SK-N-SH (cell line): ENCODE data around the gene ZNF516. TPM values are rescaled to one million over a fixed set of nuclear protein-coding genes. Genes with fewer than 3 reads are reported as not detected.

Experiments used
- CTCF ChIA-PET: fragments of 300-600, 350-600 bp; formaldehyde crosslinking; extraction: SDS; loops from one replicate; lab custom pipeline; 2021; lab: Yijun Ruan, JAX
- POLR2A ChIA-PET: fragments of 350-600 bp; sonication (Branson Sonifier 250); formaldehyde crosslinking; extraction: SDS; loops from one replicate; lab custom pipeline; 2020; ENCODE audit warnings: antibody characterized with exemption, inconsistent platforms; lab: Yijun Ruan, JAX
- DNase-seq: peaks from one replicate; pipeline ENCODE4 v3.0.0; 2012
- H2AFZ ChIP-seq: fragments of 200-600 bp; sonication (generic); 2 replicates; pipeline ENCODE4 v1.8.1; 2016; ENCODE audit warnings: antibody characterized with exemption, mild to moderate bottlenecking, low read depth
- H3F3A ChIP-seq: fragments of 200-600 bp; sonication (generic); replicated peaks from 2 replicates; pipeline ENCODE3; 2016; ENCODE audit warnings: antibody characterized with exemption, mild to moderate bottlenecking; ENCODE audit not compliant: insufficient read depth
- H3K27ac ChIP-seq, 2 experiments: fragments of 200-500 bp in 1 of 2; fragments of 200-600 bp in 1 of 2; sonication (Bioruptor generic) in 1 of 2; sonication (generic), shearing (Covaris generic) in 1 of 2; 2 replicates each; pipeline versions ENCODE4 v1.5.1 to v1.6.1; 2014 to 2016; ENCODE audit warnings: low read depth in 2 of 2, inconsistent platforms in 1 of 2, low read length in 1 of 2, mild to moderate bottlenecking in 1 of 2, mixed read lengths in 1 of 2
- H3K27me3 ChIP-seq: fragments of 200-600 bp; sonication (generic), shearing (Covaris generic); 2 replicates; pipeline ENCODE4 v1.6.1; 2016; ENCODE audit warnings: mixed run types; ENCODE audit not compliant: insufficient read depth
- H3K36me3 ChIP-seq, 2 experiments: fragments of 200-500 bp in 1 of 2; fragments of 200-600 bp in 1 of 2; sonication (Bioruptor generic) in 1 of 2; sonication (generic) in 1 of 2; replicated peaks in 1 of 2; 2 replicates each; pipeline versions ENCODE3 to v1.5.1; 2014 to 2016; ENCODE audit warnings: low read length in 1 of 2, mild to moderate bottlenecking in 1 of 2; ENCODE audit not compliant: insufficient read depth in 2 of 2, control insufficient read depth in 1 of 2
- H3K4me1 ChIP-seq, 2 experiments: fragments of 200-500 bp in 1 of 2; fragments of 200-600 bp in 1 of 2; sonication (Bioruptor generic) in 1 of 2; sonication (generic), shearing (Covaris generic) in 1 of 2; 2 replicates each; pipeline versions ENCODE4 v1.5.1 to v1.6.1; 2014 to 2016; ENCODE audit warnings: low read depth in 1 of 2, low read length in 1 of 2, mixed run types in 1 of 2; ENCODE audit not compliant: insufficient read depth in 2 of 2, control insufficient read depth in 1 of 2
- H3K4me2 ChIP-seq: fragments of 200-600 bp; sonication (generic), shearing (Covaris generic); 2 replicates; pipeline ENCODE4 v1.6.1; 2017; ENCODE audit warnings: mixed run types
- H3K4me3 ChIP-seq, 2 experiments: fragments of 200-500 bp in 1 of 2; fragments of 200-600 bp in 1 of 2; sonication (Bioruptor generic) in 1 of 2; sonication (generic), shearing (Covaris generic) in 1 of 2; 2 replicates each; pipeline versions ENCODE4 v1.5.1 to v1.8.1; 2014 to 2016; ENCODE audit warnings: low read depth in 2 of 2, inconsistent platforms in 1 of 2, low read length in 1 of 2, mild to moderate bottlenecking in 1 of 2, mixed read lengths in 1 of 2, moderate library complexity in 1 of 2
- H3K79me2 ChIP-seq: fragments of 200-600 bp; sonication (generic); 2 replicates; pipeline ENCODE4 v1.8.1; 2017; ENCODE audit warnings: mild to moderate bottlenecking; ENCODE audit not compliant: insufficient read depth
- H3K9ac ChIP-seq: fragments of 200-600 bp; sonication (generic); 2 replicates; pipeline ENCODE4 v1.6.1; 2017; ENCODE audit warnings: mixed run types
- H3K9me2 ChIP-seq: fragments of 200-600 bp; sonication (generic); 2 replicates; pipeline ENCODE4 v1.6.1; 2017; ENCODE audit warnings: mixed run types
- H3K9me3 ChIP-seq: fragments of 200-600 bp; sonication (generic); 2 replicates; pipeline ENCODE4 v1.6.1; 2017; ENCODE audit warnings: mixed run types, mild to moderate bottlenecking, moderate library complexity
- H4K20me1 ChIP-seq: fragments of 200-600 bp; sonication (generic); 2 replicates; pipeline ENCODE4 v1.6.1; 2017; ENCODE audit warnings: mild to moderate bottlenecking, mixed run types; ENCODE audit not compliant: insufficient read depth
- CTCF ChIP-seq: fragments of 200-600 bp; sonication (generic); IDR thresholded peaks from 2 replicates; pipeline ENCODE4 v1.6.1; 2017; ENCODE audit warnings: antibody characterized with exemption, mild to moderate bottlenecking, moderate library complexity
- EP300 ChIP-seq, 2 experiments: IDR thresholded peaks; 2 replicates each; pipeline versions ENCODE4 v1.4.0 to v1.6.1; 2012; ENCODE audit warnings: borderline replicate concordance in 1 of 2, low read depth in 1 of 2, low read length in 1 of 2
- EZH2phosphoT487 ChIP-seq: fragments of 200-600 bp; sonication (generic); IDR thresholded peaks from 2 replicates; pipeline ENCODE4 v1.6.1; 2017; ENCODE audit warnings: low read depth, mixed run types, mild to moderate bottlenecking, antibody characterized with exemption, moderate library complexity, borderline replicate concordance
- FOSL2 ChIP-seq: IDR thresholded peaks from 2 replicates; pipeline ENCODE4 v1.4.0; 2012; ENCODE audit warnings: low read depth, mild to moderate bottlenecking, moderate library complexity, borderline replicate concordance
- FOXM1 ChIP-seq: IDR thresholded peaks from 2 replicates; pipeline ENCODE4 v1.4.0; 2012; ENCODE audit warnings: low read depth, mild to moderate bottlenecking
- GABPA ChIP-seq: IDR thresholded peaks from 2 replicates; pipeline ENCODE4 v1.4.0; 2012; ENCODE audit warnings: low read depth, mild to moderate bottlenecking
- GATA2 ChIP-seq: sonication (generic); formaldehyde crosslinking; IDR thresholded peaks from 2 replicates; pipeline ENCODE4 v1.5.0; 2020; ENCODE audit warnings: mild to moderate bottlenecking, missing genetic modification reagents
- IRF3 ChIP-seq: fragments of 150-350 bp; IDR thresholded peaks from 2 replicates; pipeline ENCODE4 v1.6.1; 2016; ENCODE audit warnings: mild to moderate bottlenecking, low read depth, low read length
- NFIC ChIP-seq: IDR thresholded peaks from 2 replicates; pipeline ENCODE4 v1.4.0; 2012; ENCODE audit warnings: borderline replicate concordance
- NRF1 ChIP-seq: IDR thresholded peaks from 2 replicates; pipeline ENCODE4 v1.6.1; 2012; ENCODE audit warnings: low read depth, mild to moderate bottlenecking, low read length
- POLR2AphosphoS5 ChIP-seq: IDR thresholded peaks from 2 replicates; pipeline ENCODE4 v1.6.1; 2012; ENCODE audit warnings: low read depth, low read length
- RAD21 ChIP-seq: IDR thresholded peaks from 2 replicates; pipeline ENCODE4 v1.6.1; 2012; ENCODE audit warnings: mild to moderate bottlenecking, low read length
- REST ChIP-seq: IDR thresholded peaks from 2 replicates; pipeline ENCODE4 v1.6.1; 2012; ENCODE audit warnings: mild to moderate bottlenecking, low read depth, low read length, moderate library complexity
- RFX5 ChIP-seq: IDR thresholded peaks from 2 replicates; pipeline ENCODE4 v1.6.1; 2012; ENCODE audit warnings: mild to moderate bottlenecking, improper control_type of control experiment, low read length
- SMC3 ChIP-seq: IDR thresholded peaks from 2 replicates; pipeline ENCODE4 v1.6.1; 2012; ENCODE audit warnings: low read depth, low read length, improper control_type of control experiment
- TCF12 ChIP-seq: IDR thresholded peaks from 2 replicates; pipeline ENCODE4 v1.4.0; 2012
- USF1 ChIP-seq: IDR thresholded peaks from 2 replicates; pipeline ENCODE4 v1.4.0; 2012; ENCODE audit warnings: low read depth, borderline replicate concordance
- USF2 ChIP-seq: fragments of 150-350 bp; IDR thresholded peaks from 2 replicates; pipeline ENCODE4 v1.6.1; 2017; ENCODE audit warnings: antibody characterized with exemption, low read length, low read depth, borderline replicate concordance
- ZBTB33 ChIP-seq: IDR thresholded peaks from 2 replicates; pipeline ENCODE4 v1.4.0; 2012; ENCODE audit warnings: low read depth, borderline replicate concordance
- WGBS: methylation state at CpG from one replicate; pipeline ENCODE4 v1.1.6; 2017; ENCODE audit warnings: low lambda C conversion rate; 5-methylcytosine and 5-hydroxymethylcytosine counted together
- polyA plus RNA-seq, 3 experiments: library from polyadenylated mRNA; depleted of rRNA; stranded (reverse); fragments of >200 nt; gene quantifications; 2 replicates each; pipeline ENCODE4 v1.2.3, GENCODE V29; 2012

The ZNF516 gene
- polyA plus RNA-seq, 1 of the 3 experiments (the other 2 are of a cell fraction), result 4.4 TPM

GRCh38 chr18:76459312-76459686 is 35.7 kb downstream of the ZNF516 start (continued):
- TF ChIP-seq REST (no peak), SMC3 (no peak), RAD21 (no peak), POLR2AphosphoS5 (no peak), EP300 (IDR thresholded peaks at IDR 0.05; ENCODE audit: borderline replicate concordance in 1 of 2, low read depth in 1 of 2, low read length in 1 of 2) (no peak), USF1 (no peak)

GRCh38 chr18:76458522-76459311 is 36.3 kb downstream of the ZNF516 start:
- Histone ChIP-seq H3K79me2 (peaks cover 17% of the 10 kb centered on the region; the same call in 1 of the 2 replicates), H3K27me3 (no peaks in the 10 kb centered on the region)
- POLR2A ChIA-PET, result no interaction called here
- no peak for TF ChIP-seq EP300 (IDR thresholded peaks at IDR 0.05; ENCODE audit: borderline replicate concordance in 1 of 2, low read depth in 1 of 2, low read length in 1 of 2)
- no peak for TF ChIP-seq EZH2phosphoT487
- no peak for TF ChIP-seq FOSL2
- no peak for TF ChIP-seq FOXM1
- no peak for TF ChIP-seq CTCF
- TF ChIP-seq TCF12, result no peak
- no peak for TF ChIP-seq NRF1
- no peak for TF ChIP-seq ZBTB33
- TF ChIP-seq GATA2 (CRISPR knock-in tag), result no peak
- no peak for TF ChIP-seq IRF3
- TF ChIP-seq GABPA, result no peak
- TF ChIP-seq NFIC, result no peak
- no peak for TF ChIP-seq RFX5
- TF ChIP-seq USF2, result no peak
- TF ChIP-seq, all 33 proteins: peak for 0
- Histone ChIP-seq H3K9me2 (no peaks in the 10 kb centered on the region), H3K4me3 (no peak overlapping the region), H3K4me2 (peak overlapping the region; percentile 77), H3K4me1 (peaks cover 12 to 14% of the 10 kb centered on the region in 2 experiments; a peak in 3 of 4 replicates), H2AFZ (no peak overlapping the region), H3K27ac (peak overlapping the region in 1 of 2 experiments; percentile 91; a peak in 2 of 4 replicates), H3K9me3 (no peaks in the 10 kb centered on the region), H4K20me1 (no peaks in the 10 kb centered on the region), H3F3A (peaks cover 9% of the 10 kb centered on the region), H3K9ac (no peak overlapping the region), H3K36me3 (no peaks in the 10 kb centered on the region)
- CTCF ChIA-PET, result interaction anchor here (1.4 kb wide), 1 partner anchor 27 kb away, joined by 3 read pairs; no protein-coding TSS in a partner anchor
- DNase-seq, result no peak
- 84% methylated on average over 43 of the region's 51 CpGs for WGBS
